Right lobe of liver (tissue), 4 donors: ENCODE results near the gene ZCCHC7.

ENCODE experiments used
- POLR2A ChIP-seq: fragments of 450-650 bp; IDR thresholded peaks from one replicate; pipeline ENCODE4 v1.6.1; 2017; ENCODE audit warnings: antibody characterized with exemption, mild to moderate bottlenecking
- TF ChIP-seq, protein P1 (sequence below), 4 donors: fragments of 200-600 bp in 3 of 4; fragments of 450-650 bp in 1 of 4; IDR thresholded peaks; one replicate each; pipeline versions ENCODE4 v1.5.1 to v1.8.0; 2016 to 2022; ENCODE audit warnings: antibody characterized with exemption in 4 of 4, mild to moderate bottlenecking in 2 of 4
- donor health status: DM: no; HTN: no; CAD: no.
- donor health status: DM: no; HTN: no; CAD: no.
- donor health status: DM: no; HTN: yes; CAD: no.

DNA sequence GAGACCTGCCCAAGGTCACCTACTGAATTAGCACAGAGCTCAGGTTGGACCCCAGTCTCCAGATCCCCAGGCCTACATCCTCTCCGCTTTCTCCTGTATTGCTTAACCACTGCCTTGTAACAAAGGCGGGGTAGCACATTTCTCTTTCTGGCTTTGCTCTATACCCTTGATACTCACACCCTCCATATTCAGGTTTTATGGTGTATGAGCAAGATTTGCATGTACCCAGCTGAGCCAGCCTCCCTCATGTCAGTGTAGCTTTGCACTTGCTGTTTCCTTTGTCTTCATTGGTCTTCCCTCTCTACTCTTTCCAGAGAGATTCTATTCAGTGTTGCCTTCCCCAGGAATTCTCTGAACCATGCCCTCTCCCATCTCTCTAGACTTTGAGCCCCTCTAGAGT, 19.6 kb upstream of the ZCCHC7 start:
- TF ChIP-seq, protein P1, sequence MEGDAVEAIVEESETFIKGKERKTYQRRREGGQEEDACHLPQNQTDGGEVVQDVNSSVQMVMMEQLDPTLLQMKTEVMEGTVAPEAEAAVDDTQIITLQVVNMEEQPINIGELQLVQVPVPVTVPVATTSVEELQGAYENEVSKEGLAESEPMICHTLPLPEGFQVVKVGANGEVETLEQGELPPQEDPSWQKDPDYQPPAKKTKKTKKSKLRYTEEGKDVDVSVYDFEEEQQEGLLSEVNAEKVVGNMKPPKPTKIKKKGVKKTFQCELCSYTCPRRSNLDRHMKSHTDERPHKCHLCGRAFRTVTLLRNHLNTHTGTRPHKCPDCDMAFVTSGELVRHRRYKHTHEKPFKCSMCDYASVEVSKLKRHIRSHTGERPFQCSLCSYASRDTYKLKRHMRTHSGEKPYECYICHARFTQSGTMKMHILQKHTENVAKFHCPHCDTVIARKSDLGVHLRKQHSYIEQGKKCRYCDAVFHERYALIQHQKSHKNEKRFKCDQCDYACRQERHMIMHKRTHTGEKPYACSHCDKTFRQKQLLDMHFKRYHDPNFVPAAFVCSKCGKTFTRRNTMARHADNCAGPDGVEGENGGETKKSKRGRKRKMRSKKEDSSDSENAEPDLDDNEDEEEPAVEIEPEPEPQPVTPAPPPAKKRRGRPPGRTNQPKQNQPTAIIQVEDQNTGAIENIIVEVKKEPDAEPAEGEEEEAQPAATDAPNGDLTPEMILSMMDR (IDR thresholded peaks at IDR 0.05) = no peak
- no peak for TF ChIP-seq POLR2A
